Activated CD4-positive, alpha-beta T cell treated with anti-CD3 and anti-CD28 coated beads for 24 hours (primary cell): Measurements from ENCODE around the gene RIN3.

Experiments
- DNase-seq, 2 donors: peaks; one replicate each; pipeline ENCODE4 v3.0.0-alpha.2; 2020; ENCODE audit warnings: low read depth in 2 of 2

Gene RIN3

DNA sequence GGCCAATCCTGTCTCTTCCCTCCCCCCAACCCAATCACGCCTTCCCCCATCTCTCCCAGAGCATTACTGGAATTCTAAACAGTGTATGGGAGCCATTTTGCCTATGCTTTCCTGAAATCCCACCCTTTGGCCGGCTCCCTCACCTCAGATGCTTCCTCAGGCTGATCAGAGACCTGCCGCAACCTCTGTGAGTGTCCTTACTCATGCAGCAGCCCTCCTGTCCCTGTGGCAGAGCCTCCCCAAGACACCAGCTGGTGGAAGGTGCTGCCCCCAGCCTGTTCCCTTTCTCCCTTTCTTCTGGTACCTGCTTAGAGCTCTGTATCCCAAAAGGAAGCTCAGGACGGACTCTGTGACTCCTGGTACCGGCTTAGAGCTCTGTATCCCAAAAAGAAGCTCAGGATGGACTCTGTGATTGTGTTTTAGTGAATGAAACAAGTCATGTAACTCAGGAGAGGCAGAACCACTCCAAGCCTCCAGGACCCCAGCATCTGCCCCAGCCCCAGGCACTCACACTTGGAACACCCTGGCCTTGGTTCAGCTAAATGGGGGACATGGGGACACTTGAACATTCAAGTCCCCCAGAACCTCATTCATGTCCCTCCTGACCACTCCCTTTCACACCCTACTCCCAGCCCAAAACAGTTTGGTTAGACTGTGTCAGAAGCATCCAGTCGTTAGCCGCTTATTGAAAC is 29.3 kb upstream of the RIN3 start:
- DNase-seq = no peak

GRCh38 chr14:92486881-92487280 is 26.7 kb upstream of the RIN3 start:
- DNase-seq = no peak

DNA sequence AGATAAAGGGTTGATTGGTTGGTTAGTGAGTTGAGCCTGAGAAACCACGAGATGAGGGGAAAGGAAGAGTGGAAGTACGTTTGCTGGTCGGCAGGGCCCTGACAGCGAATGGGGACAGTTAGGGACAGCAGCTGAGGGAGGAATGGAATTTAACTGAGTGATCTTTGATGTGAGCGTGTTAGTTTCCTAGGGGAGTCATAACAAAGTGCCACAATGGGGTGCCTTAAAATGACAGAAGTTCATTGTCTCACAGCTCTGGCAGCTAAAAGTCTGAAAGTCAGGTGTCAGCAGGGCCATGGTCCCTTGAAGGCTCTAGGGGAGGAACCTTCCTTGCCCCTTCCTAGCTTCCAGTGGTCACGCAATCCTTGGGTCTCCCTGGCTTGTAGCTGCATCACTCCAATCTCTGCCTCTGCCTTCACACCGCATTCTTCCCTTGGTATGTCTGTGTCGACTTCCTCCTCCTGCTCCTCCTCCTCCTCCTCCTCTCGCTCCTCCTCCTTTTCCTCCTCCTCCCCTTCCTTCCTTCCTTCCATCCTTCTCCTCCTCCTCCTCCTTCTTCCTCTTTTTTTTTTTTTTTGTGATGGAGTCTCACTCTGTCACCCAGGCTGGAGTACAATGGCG is 26.0 kb upstream of the RIN3 start:
- DNase-seq = no peak

DNA sequence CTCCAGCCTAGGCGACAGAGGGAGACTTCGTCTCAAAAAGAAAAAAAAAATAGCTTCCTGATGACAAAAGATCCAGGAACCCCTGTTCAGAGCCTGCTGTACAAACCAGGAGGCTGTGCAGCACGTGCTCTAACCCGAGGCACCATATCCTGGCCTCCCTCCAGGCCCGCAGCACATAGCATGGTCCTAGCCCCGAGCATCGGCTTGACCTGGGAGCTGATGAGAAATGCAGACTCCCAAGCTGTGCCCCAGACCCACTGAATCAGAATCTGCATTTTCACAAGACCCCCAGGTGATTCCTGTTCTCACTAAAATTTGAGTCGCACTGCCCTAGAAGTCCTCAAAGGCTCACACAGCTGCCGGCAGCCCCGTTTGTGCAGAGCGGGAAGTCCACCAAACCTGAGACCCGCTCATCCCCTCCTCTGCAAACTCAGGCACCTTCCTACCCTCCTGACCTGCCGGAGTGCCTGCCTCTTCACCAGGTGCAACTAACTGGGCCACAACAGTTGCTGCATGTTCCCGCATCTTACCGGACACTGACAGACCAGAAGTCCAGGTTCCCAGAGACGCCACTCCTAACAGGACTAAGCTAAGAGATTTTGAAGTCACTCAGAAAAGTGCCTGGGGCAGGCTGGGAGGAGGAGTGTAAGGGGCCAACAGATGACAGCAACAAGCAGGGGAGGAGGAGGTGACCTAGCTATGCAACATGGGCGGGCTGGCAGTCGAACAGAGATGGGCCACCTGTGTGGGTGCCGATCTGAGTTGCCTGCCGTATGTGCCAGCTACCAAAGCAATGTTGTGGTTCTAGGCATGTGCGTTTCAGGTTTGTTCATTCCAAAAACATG is 24.0 kb upstream of the RIN3 start:
- DNase-seq = no peak

- no peak for DNase-seq
These were observed 23.2 kb upstream of the RIN3 start for GRCh38 chr14:92490239-92490959.

- DNase-seq = no peak
These were observed 21.8 kb upstream of the RIN3 start for GRCh38 chr14:92491782-92492181.

DNA sequence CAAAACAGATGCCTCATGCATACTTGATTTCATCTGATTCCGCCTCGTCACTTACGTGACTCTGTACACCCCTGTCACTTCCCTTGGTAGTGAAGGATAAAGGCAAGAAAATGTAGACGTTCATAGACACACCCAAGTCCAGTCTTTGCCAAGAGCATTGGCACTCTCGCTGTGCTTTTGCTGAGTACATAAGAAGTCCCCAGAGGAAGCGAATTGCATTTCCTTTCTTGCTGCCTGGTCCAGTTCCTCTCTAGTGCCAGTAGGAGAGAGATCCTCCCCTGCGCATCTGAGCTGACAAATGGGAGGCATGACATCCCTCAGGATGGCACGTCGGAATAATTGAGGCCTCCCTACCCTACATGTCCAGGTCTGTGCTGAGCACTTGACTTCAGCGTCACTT is 21.3 kb upstream of the RIN3 start:
- no peak for DNase-seq

DNA sequence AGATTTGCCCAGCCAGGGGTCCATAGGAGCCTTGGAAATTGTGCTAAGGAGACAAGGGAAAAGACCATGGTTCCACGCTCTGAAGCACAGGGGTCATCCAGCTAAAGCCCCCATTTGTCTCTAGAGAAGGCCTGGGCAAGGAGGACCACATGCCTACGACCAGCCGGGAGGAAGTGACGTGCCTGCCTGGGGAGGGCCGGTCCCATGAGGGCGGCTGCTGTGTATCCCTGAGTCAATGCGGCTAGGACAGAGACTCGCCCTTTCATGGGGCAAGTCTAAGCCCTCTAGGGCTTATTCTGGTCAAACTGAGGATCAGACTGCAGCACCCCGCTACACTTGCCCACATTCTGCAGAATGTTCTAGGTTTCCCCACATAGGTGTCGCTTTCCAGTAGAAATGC is 20.6 kb upstream of the RIN3 start:
- DNase-seq = no peak

GRCh38 chr14:92493492-92493891 is 20.1 kb upstream of the RIN3 start:
- DNase-seq = no peak

GRCh38 chr14:92494512-92494911 is 19.1 kb upstream of the RIN3 start:
- DNase-seq = no peak

- no peak for DNase-seq
These were observed 18.6 kb upstream of the RIN3 start for GRCh38 chr14:92495027-92495426.

GRCh38 chr14:92496191-92496857 is 17.3 kb upstream of the RIN3 start:
- no peak for DNase-seq

GRCh38 chr14:92497391-92497790 is 16.2 kb upstream of the RIN3 start:
- no peak for DNase-seq

DNA sequence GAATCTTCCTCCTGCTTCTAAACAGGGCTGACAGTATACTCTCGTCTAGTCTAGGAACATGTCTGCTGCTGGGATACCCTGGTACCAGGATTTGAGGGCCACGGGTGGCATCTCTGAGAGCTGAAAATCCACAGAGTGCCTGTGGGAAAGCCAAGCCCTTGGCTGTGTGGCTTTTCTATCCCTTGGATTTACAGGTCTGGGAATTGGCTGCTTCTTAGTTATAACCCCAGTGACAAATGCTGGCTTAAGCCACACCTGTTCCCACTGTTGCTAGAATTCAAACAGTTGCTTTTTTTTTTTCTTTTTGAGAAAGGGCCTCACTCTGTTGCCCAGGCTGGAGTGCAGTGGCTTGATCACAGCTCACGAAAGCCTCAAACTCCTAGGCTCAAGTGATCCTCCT is 14.3 kb upstream of the RIN3 start:
- no peak for DNase-seq

DNA sequence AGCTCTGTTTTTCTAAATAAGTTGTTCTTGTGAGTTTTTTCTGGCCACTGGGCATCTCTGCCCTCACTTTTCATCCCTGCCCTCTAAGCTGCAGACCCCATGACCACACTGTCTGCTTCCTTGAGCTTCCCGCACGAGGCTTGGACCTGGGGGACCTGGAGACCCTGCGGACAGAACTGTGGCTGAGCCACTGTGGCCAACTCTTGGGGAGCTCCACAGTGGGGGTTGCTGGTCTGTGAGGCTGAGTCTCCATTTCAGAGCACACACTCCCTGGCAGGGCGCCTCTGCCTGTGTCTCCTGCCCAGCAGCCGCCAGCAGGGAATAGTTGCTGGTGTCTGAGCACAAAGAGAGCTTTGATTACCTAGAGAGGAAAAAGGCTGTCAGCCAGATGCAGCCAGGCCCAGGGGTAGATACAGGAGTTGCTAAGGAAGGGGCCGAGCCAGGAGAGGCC is 13.1 kb upstream of the RIN3 start:
- no peak for DNase-seq

DNA sequence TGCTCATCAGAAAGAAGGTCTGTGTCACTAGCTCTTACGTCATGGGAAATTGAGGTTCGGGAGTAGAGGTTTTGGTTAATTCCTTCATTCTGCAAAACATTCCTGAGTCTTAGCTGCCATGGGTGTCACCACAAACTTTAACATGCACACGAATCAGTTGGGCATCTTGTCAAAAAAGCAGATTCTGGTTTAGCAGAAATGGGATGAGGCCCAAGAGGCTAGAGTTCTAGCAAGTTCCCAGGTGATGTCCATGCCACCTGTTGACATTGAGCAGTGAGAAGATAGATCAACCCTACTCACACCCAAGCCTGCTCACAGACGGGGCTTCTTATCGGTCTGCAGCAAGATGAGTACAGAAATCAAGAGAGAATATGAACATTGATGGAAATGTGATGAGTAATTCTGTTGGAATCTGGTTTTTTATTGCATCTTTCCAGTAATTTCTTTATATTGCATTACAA is 11.7 kb upstream of the RIN3 start:
- DNase-seq = no peak

- no peak for DNase-seq
These were observed 10.9 kb upstream of the RIN3 start for GRCh38 chr14:92502541-92503286.

DNA sequence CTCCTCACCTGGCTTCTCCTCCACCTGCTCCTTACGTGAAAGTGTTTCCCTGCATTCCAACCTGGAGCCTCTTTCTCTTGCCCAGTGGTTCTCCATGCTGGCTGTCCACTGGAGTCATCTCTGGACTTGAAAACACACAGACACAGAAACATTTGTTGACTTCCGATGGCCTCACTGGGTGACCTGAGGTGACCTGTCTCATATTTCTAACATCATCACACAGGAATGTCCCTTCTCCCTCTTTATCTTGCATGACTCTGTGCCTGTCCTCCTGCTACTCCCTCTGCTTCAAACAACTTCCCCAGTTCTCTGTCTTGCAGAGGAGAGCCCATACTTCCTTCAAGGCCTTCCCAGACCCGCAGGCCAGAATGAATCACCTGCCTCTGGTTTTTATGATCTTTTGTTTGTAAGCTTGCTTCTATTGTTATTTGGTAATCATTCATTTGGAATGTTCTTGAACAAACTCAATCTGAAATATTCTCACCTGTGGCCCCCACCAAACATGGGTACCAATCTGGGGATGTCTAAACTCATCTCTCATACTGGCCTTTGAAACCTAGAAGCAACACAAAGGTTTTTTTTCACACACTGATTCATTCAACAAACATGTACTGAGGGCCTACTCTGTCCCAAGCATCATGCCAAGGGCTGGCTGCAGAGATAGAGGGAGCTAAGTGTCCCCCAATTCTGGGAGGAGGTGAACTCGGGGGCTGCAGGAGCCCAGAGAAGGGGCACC is 9.7 kb upstream of the RIN3 start:
- no peak for DNase-seq

- no peak for DNase-seq
These were observed 7.8 kb upstream of the RIN3 start for GRCh38 chr14:92505826-92506225.

GRCh38 chr14:92506231-92506630 is 7.3 kb upstream of the RIN3 start:
- no peak for DNase-seq
